ENCODE measurements around the gene ZNF845.

- TF ChIP-seq CTCF (conservative IDR thresholded peaks at IDR 0.05), result no peak
- TF ChIP-seq ZFX (IDR thresholded peaks at IDR 0.05), result no peak
These were observed 1.1 kb upstream of the ZNF845 start for GRCh38 chr19:53332484-53332883.

Data from C4-2B (cell line).